Fibroblast of upper back skin (primary cell): ENCODE measurements around the gene MDM2.
A peak's percentile ranks its signal among the peaks of the same experiment; 100 is the strongest.
"Not testable (repeated sequence)": the region's sequence is repeated elsewhere in the genome, so short reads cannot be mapped to it uniquely, and the experiment has no call there.

ENCODE experiments used
- DNase-seq: peaks from one replicate; pipeline ENCODE4 v3.0.0-alpha.2; 2013

Gene MDM2

GRCh38 chr12:68806488-68807237 is 1.3 kb upstream of the MDM2 start:
- DNase-seq = no peak

GRCh38 chr12:68807274-68807575 is 752 bp upstream of the MDM2 start:
- not testable (repeated sequence) for DNase-seq

DNA sequence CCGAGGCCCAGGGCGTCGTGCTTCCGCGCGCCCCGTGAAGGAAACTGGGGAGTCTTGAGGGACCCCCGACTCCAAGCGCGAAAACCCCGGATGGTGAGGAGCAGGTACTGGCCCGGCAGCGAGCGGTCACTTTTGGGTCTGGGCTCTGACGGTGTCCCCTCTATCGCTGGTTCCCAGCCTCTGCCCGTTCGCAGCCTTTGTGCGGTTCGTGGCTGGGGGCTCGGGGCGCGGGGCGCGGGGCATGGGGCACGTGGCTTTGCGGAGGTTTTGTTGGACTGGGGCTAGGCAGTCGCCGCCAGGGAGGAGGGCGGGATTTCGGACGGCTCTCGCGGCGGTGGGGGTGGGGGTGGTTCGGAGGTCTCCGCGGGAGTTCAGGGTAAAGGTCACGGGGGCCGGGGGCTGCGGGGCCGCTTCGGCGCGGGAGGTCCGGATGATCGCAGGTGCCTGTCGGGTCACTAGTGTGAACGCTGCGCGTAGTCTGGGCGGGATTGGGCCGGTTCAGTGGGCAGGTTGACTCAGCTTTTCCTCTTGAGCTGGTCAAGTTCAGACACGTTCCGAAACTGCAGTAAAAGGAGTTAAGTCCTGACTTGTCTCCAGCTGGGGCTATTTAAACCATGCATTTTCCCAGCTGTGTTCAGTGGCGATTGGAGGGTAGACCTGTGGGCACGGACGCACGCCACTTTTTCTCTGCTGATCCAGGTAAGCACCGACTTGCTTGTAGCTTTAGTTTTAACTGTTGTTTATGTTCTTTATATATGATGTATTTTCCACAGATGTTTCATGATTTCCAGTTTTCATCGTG is 612 bp downstream of the MDM2 start:
- DNase-seq = peak; percentile 86

- DNase-seq = no peak
These were observed 1.4 kb downstream of the MDM2 start for GRCh38 chr12:68809190-68810026.

DNA sequence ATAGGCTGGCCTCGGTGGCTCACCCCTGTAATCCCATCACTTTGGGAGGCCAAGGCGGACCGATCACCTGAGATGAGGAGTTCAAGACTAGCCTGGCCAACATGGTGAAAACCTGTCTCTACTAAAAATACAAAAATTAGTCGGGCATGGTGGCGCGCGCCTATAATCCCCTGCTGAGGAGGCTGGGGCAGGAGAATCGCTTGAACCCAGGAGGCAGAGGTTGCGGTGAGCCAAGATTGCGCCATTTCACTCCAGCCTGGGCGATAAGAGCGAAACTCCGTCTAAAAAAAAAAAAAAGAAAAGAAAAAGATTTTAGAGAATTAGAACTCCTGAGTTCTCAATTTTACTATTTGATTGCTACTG is 2.0 kb downstream of the MDM2 start:
- DNase-seq = not testable (repeated sequence)

- DNase-seq = not testable (repeated sequence)
These were observed 3.6 kb downstream of the MDM2 start for GRCh38 chr12:68811573-68811972.

GRCh38 chr12:68812553-68813241 is 4.7 kb downstream of the MDM2 start:
- DNase-seq = no peak

DNA sequence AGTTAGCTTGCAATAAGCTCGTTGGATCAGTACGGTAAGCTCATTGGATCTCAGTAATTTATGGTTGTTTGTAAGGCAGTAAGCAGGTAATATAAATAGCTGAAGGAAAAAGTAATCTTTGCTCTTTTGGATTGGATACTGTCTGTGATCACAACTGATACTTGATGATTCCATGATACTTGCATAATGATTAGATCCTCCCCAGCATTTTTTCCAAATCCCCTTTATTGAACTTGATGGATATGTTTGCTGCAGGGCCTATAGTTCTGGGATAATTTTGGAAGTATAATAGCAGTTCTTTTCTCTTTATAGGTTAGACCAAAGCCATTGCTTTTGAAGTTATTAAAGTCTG is 5.2 kb downstream of the MDM2 start:
- no peak for DNase-seq

DNA sequence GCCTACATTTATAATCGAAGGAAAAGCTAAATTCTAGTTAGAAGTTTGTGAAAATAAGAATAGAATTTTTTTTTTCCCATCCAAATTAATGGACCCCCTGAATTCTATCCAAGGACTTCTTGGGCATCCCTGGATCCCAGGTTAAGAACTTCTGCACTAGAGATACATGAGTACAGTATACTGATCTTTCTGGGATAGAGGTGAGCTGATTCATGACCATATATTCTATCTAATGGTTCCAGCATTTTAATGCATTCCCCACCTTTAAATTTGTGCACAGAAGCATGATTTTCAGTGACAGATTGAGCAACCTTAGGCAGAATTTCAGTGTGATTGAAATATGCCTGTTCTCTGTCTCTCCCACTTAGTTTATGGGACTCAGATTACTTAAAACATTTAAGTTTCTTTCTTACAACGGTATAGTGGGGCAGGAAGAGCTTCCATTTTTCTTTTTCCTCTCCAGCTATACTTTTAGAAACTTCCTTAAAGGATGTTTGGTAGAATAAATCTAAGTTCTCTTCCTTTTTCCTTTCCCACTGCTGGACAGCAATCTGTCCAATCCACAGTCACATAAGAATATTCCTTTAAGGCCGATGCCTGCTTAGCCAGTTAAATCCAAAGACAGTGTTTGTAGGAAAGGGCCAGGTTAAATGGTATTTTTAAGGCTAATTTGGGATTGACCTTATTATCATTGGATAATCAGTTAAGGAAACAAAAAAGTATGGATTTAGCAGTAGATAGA is 6.7 kb downstream of the MDM2 start:
- DNase-seq = no peak

- DNase-seq = no peak
These were observed 7.4 kb downstream of the MDM2 start for GRCh38 chr12:68815232-68815927.

GRCh38 chr12:68815928-68816800 is 8.2 kb downstream of the MDM2 start:
- DNase-seq = no peak

- DNase-seq = not testable (repeated sequence)
These were observed 11.5 kb downstream of the MDM2 start for GRCh38 chr12:68819481-68819880.

GRCh38 chr12:68821357-68822188 is 13.6 kb downstream of the MDM2 start:
- no peak for DNase-seq

GRCh38 chr12:68823696-68824095 is 15.7 kb downstream of the MDM2 start:
- DNase-seq = peak; percentile 11

- no peak for DNase-seq
These were observed 16.2 kb downstream of the MDM2 start for GRCh38 chr12:68824131-68824530.

- no peak for DNase-seq
These were observed 16.7 kb downstream of the MDM2 start for GRCh38 chr12:68824597-68825250.

DNA sequence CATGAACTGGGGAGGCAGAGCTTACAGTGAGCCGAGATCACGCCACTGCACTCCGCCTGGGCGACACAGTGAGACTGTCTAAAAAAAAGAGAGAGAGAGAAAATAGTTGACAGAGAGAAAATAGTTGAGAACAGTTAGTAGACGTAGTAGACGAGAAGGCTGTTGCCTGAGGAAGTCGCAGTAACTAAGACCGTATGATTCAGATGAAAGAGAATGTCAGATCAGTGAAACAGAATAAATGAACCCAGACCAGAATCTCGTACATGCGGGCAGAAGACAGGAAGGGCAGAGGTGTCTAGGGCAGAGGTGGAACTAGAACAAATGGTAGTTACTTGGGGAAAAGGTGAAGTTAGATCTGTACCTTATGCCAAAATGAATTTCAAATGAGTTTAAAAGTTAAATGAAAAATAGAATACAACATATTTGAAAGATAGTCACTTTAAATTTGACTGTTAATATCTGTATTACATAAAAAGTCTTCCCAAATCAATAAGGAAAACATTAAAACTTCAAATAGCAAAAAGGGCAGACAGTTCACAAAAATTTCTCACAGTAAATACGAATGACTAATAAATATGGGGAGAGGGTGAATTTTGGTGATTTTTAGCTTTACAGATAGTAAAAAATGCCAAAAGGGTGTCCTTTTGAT is 17.7 kb downstream of the MDM2 start:
- DNase-seq = no peak

- DNase-seq = no peak
These were observed 20.1 kb downstream of the MDM2 start for GRCh38 chr12:68827895-68828671.
